Liver (tissue), 9 donors: Measurements from ENCODE around the gene CNTN1. TPM values are rescaled to one million over a fixed set of nuclear protein-coding genes. Genes with fewer than 3 reads are reported as not detected.

Experiments
- DNase-seq: peaks from one replicate; pipeline ENCODE4 v3.0.0-alpha.2; 2017; ENCODE audit warnings: low spot score
- H3K27ac ChIP-seq, 2 donors: one replicate each; pipeline ENCODE4 v1.7.0; 2013; ENCODE audit warnings: inconsistent platforms in 2 of 2, low read length in 2 of 2, control low read depth in 1 of 2, low read depth in 1 of 2, mild to moderate bottlenecking in 1 of 2
- H3K27me3 ChIP-seq, 4 donors: one replicate each; pipeline versions ENCODE4 v1.6.1 to v1.7.0; 2013; ENCODE audit warnings: low read length in 3 of 4, inconsistent platforms in 1 of 4, mild to moderate bottlenecking in 1 of 4, moderate library complexity in 1 of 4; ENCODE audit not compliant: control insufficient read depth in 4 of 4, insufficient read depth in 4 of 4
- H3K36me3 ChIP-seq, 4 donors: one replicate each; pipeline versions ENCODE4 v1.6.1 to v1.7.0; 2013; ENCODE audit warnings: low read length in 3 of 4, mild to moderate bottlenecking in 3 of 4, low read depth in 1 of 4, moderate library complexity in 1 of 4; ENCODE audit not compliant: control insufficient read depth in 4 of 4, insufficient read depth in 3 of 4
- H3K4me1 ChIP-seq, 4 donors: one replicate each; pipeline versions ENCODE4 v1.6.1 to v1.7.0; 2013; ENCODE audit warnings: low read length in 3 of 4, mild to moderate bottlenecking in 3 of 4, moderate library complexity in 1 of 4; ENCODE audit not compliant: control insufficient read depth in 4 of 4, insufficient read depth in 4 of 4
- H3K4me3 ChIP-seq, 3 donors: one replicate each; pipeline versions ENCODE4 v1.6.1 to v1.7.0; 2013; ENCODE audit warnings: low read length in 3 of 3, control low read depth in 1 of 3, low read depth in 1 of 3, mild to moderate bottlenecking in 1 of 3
- H3K9ac ChIP-seq, 2 donors: one replicate each; pipeline ENCODE4 v1.7.0; 2013; ENCODE audit warnings: low read length in 2 of 2, mild to moderate bottlenecking in 2 of 2, moderate library complexity in 2 of 2, control low read depth in 1 of 2, low read depth in 1 of 2
- H3K9me3 ChIP-seq, 4 donors: one replicate each; pipeline versions ENCODE4 v1.6.1 to v1.7.0; 2013; ENCODE audit warnings: low read length in 3 of 4; ENCODE audit not compliant: control insufficient read depth in 4 of 4
- ATF3 ChIP-seq: IDR thresholded peaks from 2 replicates; pipeline ENCODE4 v1.6.1; 2016; ENCODE audit warnings: antibody characterized with exemption
- EGR1 ChIP-seq, 2 donors: IDR thresholded peaks; 2 replicates each; pipeline ENCODE4 v1.6.1; 2016 to 2018; ENCODE audit warnings: antibody characterized with exemption in 2 of 2, low read depth in 2 of 2
- FOXA1 ChIP-seq: IDR thresholded peaks from 2 replicates; pipeline ENCODE4 v1.6.1; 2016; ENCODE audit warnings: antibody characterized with exemption
- FOXA2 ChIP-seq: IDR thresholded peaks from 2 replicates; pipeline ENCODE4 v1.6.1; 2016; ENCODE audit warnings: antibody characterized with exemption
- GABPA ChIP-seq, 2 donors: IDR thresholded peaks in 1 of 2; conservative IDR thresholded peaks in 1 of 2; 2 replicates each; pipeline ENCODE4 v1.6.1; 2016; ENCODE audit warnings: antibody characterized with exemption in 2 of 2, mild to moderate bottlenecking in 1 of 2, moderate library complexity in 1 of 2
- HNF4G ChIP-seq: IDR thresholded peaks from 2 replicates; pipeline ENCODE4 v1.6.1; 2016; ENCODE audit warnings: antibody characterized with exemption
- JUND ChIP-seq, 2 donors: IDR thresholded peaks; 2 replicates each; pipeline ENCODE4 v1.6.1; 2016; ENCODE audit warnings: antibody characterized with exemption in 2 of 2
- RAD21 ChIP-seq, 2 donors: IDR thresholded peaks; 2 replicates each; pipeline ENCODE4 v1.6.1; 2016; ENCODE audit warnings: antibody characterized with exemption in 2 of 2, mild to moderate bottlenecking in 2 of 2
- RXRA ChIP-seq, 2 donors: IDR thresholded peaks; 2 replicates each; pipeline ENCODE4 v1.6.1; 2017 to 2018; ENCODE audit warnings: antibody characterized with exemption in 2 of 2, mild to moderate bottlenecking in 1 of 2
- TAF1 ChIP-seq: conservative IDR thresholded peaks from 2 replicates; pipeline ENCODE4 v1.6.1; 2016; ENCODE audit warnings: antibody characterized with exemption, mild to moderate bottlenecking
- WGBS: extraction: QIAGEN DNeasy Blood & Tissue Kit; methylation state at CpG from one replicate; pipeline ENCODE4 v1.1.7; 2013; 5-methylcytosine and 5-hydroxymethylcytosine counted together
- polyA plus RNA-seq, 2 donors: library from polyadenylated mRNA; stranded (reverse) in 1 of 2; unstranded in 1 of 2; fragments of 200-250 nt in 1 of 2; fragments of >200 nt in 1 of 2; fragmentation: Nextera tagmentation in 1 of 2; extraction: Ambion mirVana in 1 of 2; gene quantifications; one replicate each; pipeline versions ENCODE4 v1.2.1 to v1.2.3, GENCODE V29; 2013 to 2015
- total RNA-seq, 2 donors: library from RNA; depleted of rRNA; stranded (reverse); fragments of >200 nt; gene quantifications; one replicate each; pipeline ENCODE4 v1.2.3, GENCODE V29; 2014
- TF ChIP-seq, protein P1 (sequence below): IDR thresholded peaks from 2 replicates; pipeline ENCODE4 v1.6.1; 2016; ENCODE audit warnings: antibody characterized with exemption, mild to moderate bottlenecking
- TF ChIP-seq, protein P2 (sequence below): IDR thresholded peaks from 2 replicates; pipeline ENCODE4 v1.6.1; 2016; ENCODE audit warnings: antibody characterized with exemption
- donor health status: healthy.
- donor health status: healthy.
- donor health status: healthy.
- donor health status: healthy.
- donor health status: healthy.

CNTN1 gene
- total and polyA plus RNA-seq, 4 donors: 0.03 to 1.2 (median 0.43) TPM

DNA sequence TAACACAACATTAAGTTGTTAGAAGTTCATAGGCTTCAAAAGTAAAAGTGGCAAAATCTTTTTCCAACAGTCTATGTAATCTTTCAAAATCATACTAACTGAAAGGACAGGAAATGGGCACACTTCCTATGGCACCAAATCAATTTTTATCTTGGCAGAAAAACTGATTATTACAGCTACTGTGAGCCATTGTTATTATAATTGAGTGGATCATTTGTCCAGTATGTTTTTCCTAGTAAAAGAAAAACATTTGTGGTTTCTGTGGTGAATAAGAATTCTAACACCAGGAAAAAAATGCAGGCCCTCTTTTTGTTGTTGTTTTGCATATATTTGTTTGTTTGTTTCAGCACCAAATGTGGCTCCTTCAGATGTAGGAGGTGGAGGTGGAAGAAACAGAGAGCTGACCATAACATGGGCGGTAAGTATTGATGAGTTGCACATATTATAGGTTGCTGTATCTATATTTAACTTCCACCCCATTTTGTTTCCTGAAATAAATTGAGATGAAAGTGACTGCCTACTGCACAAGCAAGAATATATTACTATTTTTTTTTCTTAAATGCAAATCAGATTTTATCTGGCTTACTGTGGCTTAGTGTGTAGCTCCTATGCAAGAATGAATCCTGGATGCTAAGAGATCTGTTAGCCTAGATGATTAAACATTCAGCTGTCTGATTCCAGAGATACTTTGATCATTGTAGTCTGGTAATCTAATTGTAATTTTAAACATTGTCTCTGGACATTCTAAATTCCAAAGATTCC lies 321.8 kb downstream of the CNTN1 start:
- TF ChIP-seq HNF4G: no peak
- TF ChIP-seq GABPA (IDR thresholded peaks at IDR 0.05 in 1 of 2, conservative IDR thresholded peaks at IDR 0.05 in 1 of 2): no peak
- TF ChIP-seq RAD21 (IDR thresholded peaks at IDR 0.05): no peak
- no peak for TF ChIP-seq ATF3
- TF ChIP-seq, protein P1, sequence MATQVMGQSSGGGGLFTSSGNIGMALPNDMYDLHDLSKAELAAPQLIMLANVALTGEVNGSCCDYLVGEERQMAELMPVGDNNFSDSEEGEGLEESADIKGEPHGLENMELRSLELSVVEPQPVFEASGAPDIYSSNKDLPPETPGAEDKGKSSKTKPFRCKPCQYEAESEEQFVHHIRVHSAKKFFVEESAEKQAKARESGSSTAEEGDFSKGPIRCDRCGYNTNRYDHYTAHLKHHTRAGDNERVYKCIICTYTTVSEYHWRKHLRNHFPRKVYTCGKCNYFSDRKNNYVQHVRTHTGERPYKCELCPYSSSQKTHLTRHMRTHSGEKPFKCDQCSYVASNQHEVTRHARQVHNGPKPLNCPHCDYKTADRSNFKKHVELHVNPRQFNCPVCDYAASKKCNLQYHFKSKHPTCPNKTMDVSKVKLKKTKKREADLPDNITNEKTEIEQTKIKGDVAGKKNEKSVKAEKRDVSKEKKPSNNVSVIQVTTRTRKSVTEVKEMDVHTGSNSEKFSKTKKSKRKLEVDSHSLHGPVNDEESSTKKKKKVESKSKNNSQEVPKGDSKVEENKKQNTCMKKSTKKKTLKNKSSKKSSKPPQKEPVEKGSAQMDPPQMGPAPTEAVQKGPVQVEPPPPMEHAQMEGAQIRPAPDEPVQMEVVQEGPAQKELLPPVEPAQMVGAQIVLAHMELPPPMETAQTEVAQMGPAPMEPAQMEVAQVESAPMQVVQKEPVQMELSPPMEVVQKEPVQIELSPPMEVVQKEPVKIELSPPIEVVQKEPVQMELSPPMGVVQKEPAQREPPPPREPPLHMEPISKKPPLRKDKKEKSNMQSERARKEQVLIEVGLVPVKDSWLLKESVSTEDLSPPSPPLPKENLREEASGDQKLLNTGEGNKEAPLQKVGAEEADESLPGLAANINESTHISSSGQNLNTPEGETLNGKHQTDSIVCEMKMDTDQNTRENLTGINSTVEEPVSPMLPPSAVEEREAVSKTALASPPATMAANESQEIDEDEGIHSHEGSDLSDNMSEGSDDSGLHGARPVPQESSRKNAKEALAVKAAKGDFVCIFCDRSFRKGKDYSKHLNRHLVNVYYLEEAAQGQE: no peak
- TF ChIP-seq FOXA1: no peak
- no peak for TF ChIP-seq JUND (IDR thresholded peaks at IDR 0.05)
- TF ChIP-seq FOXA2: no peak
- TF ChIP-seq, protein P2, sequence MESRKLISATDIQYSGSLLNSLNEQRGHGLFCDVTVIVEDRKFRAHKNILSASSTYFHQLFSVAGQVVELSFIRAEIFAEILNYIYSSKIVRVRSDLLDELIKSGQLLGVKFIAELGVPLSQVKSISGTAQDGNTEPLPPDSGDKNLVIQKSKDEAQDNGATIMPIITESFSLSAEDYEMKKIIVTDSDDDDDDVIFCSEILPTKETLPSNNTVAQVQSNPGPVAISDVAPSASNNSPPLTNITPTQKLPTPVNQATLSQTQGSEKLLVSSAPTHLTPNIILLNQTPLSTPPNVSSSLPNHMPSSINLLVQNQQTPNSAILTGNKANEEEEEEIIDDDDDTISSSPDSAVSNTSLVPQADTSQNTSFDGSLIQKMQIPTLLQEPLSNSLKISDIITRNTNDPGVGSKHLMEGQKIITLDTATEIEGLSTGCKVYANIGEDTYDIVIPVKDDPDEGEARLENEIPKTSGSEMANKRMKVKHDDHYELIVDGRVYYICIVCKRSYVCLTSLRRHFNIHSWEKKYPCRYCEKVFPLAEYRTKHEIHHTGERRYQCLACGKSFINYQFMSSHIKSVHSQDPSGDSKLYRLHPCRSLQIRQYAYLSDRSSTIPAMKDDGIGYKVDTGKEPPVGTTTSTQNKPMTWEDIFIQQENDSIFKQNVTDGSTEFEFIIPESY: no peak
- TF ChIP-seq EGR1 (IDR thresholded peaks at IDR 0.05; ENCODE audit: low read depth in 2 of 2): no peak
- TF ChIP-seq TAF1: no peak
- no peak for TF ChIP-seq RXRA (IDR thresholded peaks at IDR 0.05)

GRCh38 chr12:41014643-41015020 lies 322.4 kb downstream of the CNTN1 start:
- Histone ChIP-seq H3K36me3 (no peaks in the 10 kb centered on the region), H3K27me3 (peaks cover 0 to 12% (median 0%) of the 10 kb centered on the region in 4 donors), H3K9me3 (peaks cover 15 to 28% (median 20%) of the 10 kb centered on the region in 4 donors), H3K4me3 (no peak overlapping the region), H3K4me1 (peaks cover 0 to 2% (median 0%) of the 10 kb centered on the region in 4 donors), H3K27ac (no peak overlapping the region), H3K9ac (no peak overlapping the region)
- 70% methylated on average over 1 of the region's 1 CpG for WGBS
- no peak for TF ChIP-seq ATF3
- no peak for TF ChIP-seq FOXA1
- TF ChIP-seq EGR1 (IDR thresholded peaks at IDR 0.05; ENCODE audit: low read depth in 2 of 2): no peak
- TF ChIP-seq RAD21 (IDR thresholded peaks at IDR 0.05): no peak
- DNase-seq: no peak

More for the DNA sequence above, 321.8 kb downstream of the CNTN1 start:
- Histone ChIP-seq H3K4me3 (no peak overlapping the region), H3K27ac (no peak overlapping the region), H3K4me1 (peaks cover 0 to 2% (median 0%) of the 10 kb centered on the region in 4 donors), H3K36me3 (no peaks in the 10 kb centered on the region), H3K9ac (no peak overlapping the region), H3K9me3 (peaks cover 15 to 32% (median 20%) of the 10 kb centered on the region in 4 donors), H3K27me3 (peaks cover 0 to 12% (median 0%) of the 10 kb centered on the region in 4 donors)
- no peak for DNase-seq
- WGBS: 93% methylated on average over 1 of the region's 1 CpG
